IMR-90 (cell line): ENCODE measurements around the gene CLASP1. TPM values are rescaled to one million over a fixed set of nuclear protein-coding genes. Genes with fewer than 3 reads are reported as not detected.

Source experiments
- ATAC-seq: fragments of 200-7000 bp; cut with Tn5 transposase; 2 replicates; pipeline ENCODE4 v1.9.1; 2020; ENCODE audit warnings: low read depth, mild to moderate bottlenecking, moderate library complexity
- BruUV-seq: library from RNA; stranded (reverse); fragments of 400-500 nt; replicated peaks from 2 replicates; lab custom pipeline; 2021; lab: Mats Ljungman, UMichigan
- CTCF ChIA-PET: fragments of 300-600 bp; formaldehyde crosslinking; extraction: SDS; loops from one replicate; lab custom pipeline; 2021; ENCODE audit warnings: antibody characterized with exemption; lab: Yijun Ruan, JAX
- POLR2A ChIA-PET: fragments of 300-600 bp; sonication (Branson Sonifier 250); formaldehyde crosslinking; loops from one replicate; lab custom pipeline; 2022; ENCODE audit warnings: antibody characterized with exemption; ENCODE audit not compliant: unreplicated experiment; lab: Charles Lee
- DNase-seq: peaks from one replicate; pipeline ENCODE4 v3.0.0; 2013
- H2AFZ ChIP-seq: replicated peaks from 2 replicates; pipeline ENCODE3; 2013; ENCODE audit warnings: low read length, mild to moderate bottlenecking; ENCODE audit not compliant: poor library complexity
- H2AK5ac ChIP-seq: 2 replicates; pipeline ENCODE4 v1.6.1; 2013; ENCODE audit warnings: low read depth, low read length, inconsistent platforms
- H2AK9ac ChIP-seq: replicated peaks from 2 replicates; pipeline ENCODE3; 2013; ENCODE audit warnings: mild to moderate bottlenecking, low read depth, low read length, moderate library complexity; ENCODE audit not compliant: poor library complexity
- H2BK120ac ChIP-seq: 2 replicates; pipeline ENCODE4 v1.6.1; 2013; ENCODE audit warnings: low read depth, low read length, inconsistent platforms
- H2BK15ac ChIP-seq: 3 replicates; pipeline ENCODE4 v1.6.1; 2013; ENCODE audit warnings: low read depth, low read length, inconsistent platforms
- H2BK20ac ChIP-seq: 2 replicates; pipeline ENCODE4 v1.6.1; 2013; ENCODE audit warnings: low read depth, mild to moderate bottlenecking, inconsistent platforms, low read length, moderate library complexity
- H2BK5ac ChIP-seq: 2 replicates; pipeline ENCODE4 v1.6.1; 2013; ENCODE audit warnings: mild to moderate bottlenecking, low read depth, low read length, inconsistent platforms; ENCODE audit not compliant: poor library complexity, severe bottlenecking
- H3K14ac ChIP-seq: replicated peaks from 2 replicates; pipeline ENCODE4 v1.6.1; 2013; ENCODE audit warnings: low read depth, low read length, inconsistent platforms
- H3K18ac ChIP-seq: 2 replicates; pipeline ENCODE4 v1.6.1; 2013; ENCODE audit warnings: low read depth, low read length, control low read depth
- H3K23ac ChIP-seq: 2 replicates; pipeline ENCODE4 v1.6.1; 2013; ENCODE audit warnings: low read depth, low read length, inconsistent platforms
- H3K27ac ChIP-seq: 2 replicates; pipeline ENCODE4 v1.5.1; 2013; ENCODE audit warnings: mild to moderate bottlenecking, control low read depth, low read length; ENCODE audit not compliant: insufficient read depth
- H3K27me3 ChIP-seq: 2 replicates; pipeline ENCODE4 v1.6.1; 2013; ENCODE audit warnings: low read length; ENCODE audit not compliant: control insufficient read depth, insufficient read depth
- H3K36me3 ChIP-seq: 2 replicates; pipeline ENCODE4 v1.6.1; 2013; ENCODE audit warnings: low read length, mixed read lengths; ENCODE audit not compliant: control insufficient read depth, insufficient read depth
- H3K4ac ChIP-seq: 2 replicates; pipeline ENCODE4 v1.6.1; 2013; ENCODE audit warnings: low read depth, low read length, inconsistent platforms
- H3K4me1 ChIP-seq: 2 replicates; pipeline ENCODE4 v1.6.1; 2013; ENCODE audit warnings: low read length, mixed read lengths; ENCODE audit not compliant: control insufficient read depth, insufficient read depth
- H3K4me2 ChIP-seq: 2 replicates; pipeline ENCODE4 v1.6.1; 2013; ENCODE audit warnings: low read depth, mild to moderate bottlenecking, control low read depth, low read length, moderate library complexity
- H3K4me3 ChIP-seq: 2 replicates; pipeline ENCODE4 v1.5.1; 2013; ENCODE audit warnings: low read depth, mild to moderate bottlenecking, control low read depth, low read length, moderate library complexity; ENCODE audit not compliant: insufficient read depth
- H3K56ac ChIP-seq: 2 replicates; pipeline ENCODE4 v1.6.1; 2013; ENCODE audit warnings: low read length, inconsistent platforms; ENCODE audit not compliant: insufficient read depth; ENCODE audit errors: extremely low read depth
- H3K79me1 ChIP-seq, 2 experiments: 2 replicates each; pipeline ENCODE4 v1.6.1; 2013; ENCODE audit warnings: low read length in 2 of 2, inconsistent platforms in 1 of 2, low read depth in 1 of 2
- H3K9ac ChIP-seq: 2 replicates; pipeline ENCODE4 v1.6.1; 2013; ENCODE audit warnings: low read depth, low read length, control low read depth
- H3K9me1 ChIP-seq: 2 replicates; pipeline ENCODE4 v1.6.1; 2013; ENCODE audit warnings: low read length, inconsistent platforms; ENCODE audit not compliant: insufficient read depth
- H3K9me3 ChIP-seq: 2 replicates; pipeline ENCODE4 v1.6.1; 2013; ENCODE audit warnings: low read length; ENCODE audit not compliant: control insufficient read depth, insufficient read depth
- H4K20me1 ChIP-seq: 2 replicates; pipeline ENCODE4 v1.6.1; 2013; ENCODE audit warnings: low read length, inconsistent platforms; ENCODE audit not compliant: insufficient read depth
- H4K5ac ChIP-seq: 2 replicates; pipeline ENCODE4 v1.6.1; 2013; ENCODE audit warnings: mild to moderate bottlenecking, low read depth, low read length, control low read depth
- H4K8ac ChIP-seq, 2 experiments: 2 replicates each; pipeline ENCODE4 v1.6.1; 2013; ENCODE audit warnings: low read depth in 2 of 2, low read length in 2 of 2, control low read depth in 1 of 2, inconsistent platforms in 1 of 2
- H4K91ac ChIP-seq: 2 replicates; pipeline ENCODE4 v1.6.1; 2013; ENCODE audit warnings: low read depth, low read length, inconsistent platforms; ENCODE audit not compliant: insufficient read depth
- BHLHE40 ChIP-seq: fragments of 150-350 bp; IDR thresholded peaks from 2 replicates; pipeline ENCODE4 v1.6.1; 2016; ENCODE audit warnings: mild to moderate bottlenecking, low read depth, low read length
- CEBPB ChIP-seq: IDR thresholded peaks from 2 replicates; pipeline ENCODE4 v1.6.1; 2012; ENCODE audit warnings: low read depth, low read length, improper control_type of control experiment
- CHD1 ChIP-seq: IDR thresholded peaks from 2 replicates; pipeline ENCODE4 v1.6.1; 2012; ENCODE audit warnings: low read depth, low read length, improper control_type of control experiment
- CTCF ChIP-seq: conservative IDR thresholded peaks from 2 replicates; pipeline ENCODE4 v1.5.1; 2012; ENCODE audit warnings: mild to moderate bottlenecking, low read depth, low read length, improper control_type of control experiment
- FOS ChIP-seq: fragments of 150-350 bp; IDR thresholded peaks from 2 replicates; pipeline ENCODE4 v1.6.1; 2016; ENCODE audit warnings: low read depth, low read length
- MAFK ChIP-seq: IDR thresholded peaks from 2 replicates; pipeline ENCODE4 v1.6.1; 2012; ENCODE audit warnings: low read depth, low read length, improper control_type of control experiment
- MAZ ChIP-seq: IDR thresholded peaks from 2 replicates; pipeline ENCODE4 v1.6.1; 2012; ENCODE audit warnings: low read depth, mild to moderate bottlenecking, low read length, improper control_type of control experiment, moderate library complexity, borderline replicate concordance
- MXI1 ChIP-seq: IDR thresholded peaks from 2 replicates; pipeline ENCODE4 v1.6.1; 2012; ENCODE audit warnings: low read depth, mild to moderate bottlenecking, low read length, moderate library complexity, borderline replicate concordance
- NFE2L2 ChIP-seq: fragments of 150-350 bp; IDR thresholded peaks from 2 replicates; pipeline ENCODE4 v1.6.1; 2016; ENCODE audit warnings: low read depth, mild to moderate bottlenecking, low read length
- POLR2A ChIP-seq: IDR thresholded peaks from 2 replicates; pipeline ENCODE4 v1.6.1; 2012; ENCODE audit warnings: mild to moderate bottlenecking, low read depth, low read length
- RAD21 ChIP-seq: IDR thresholded peaks from 2 replicates; pipeline ENCODE4 v1.6.1; 2012; ENCODE audit warnings: low read length, improper control_type of control experiment
- RCOR1 ChIP-seq: IDR thresholded peaks from 2 replicates; pipeline ENCODE4 v1.6.1; 2012; ENCODE audit warnings: mild to moderate bottlenecking, low read length, improper control_type of control experiment; ENCODE audit not compliant: insufficient replicate concordance
- RFX5 ChIP-seq: IDR thresholded peaks from 2 replicates; pipeline ENCODE4 v1.8.0; 2012; ENCODE audit warnings: low read depth, mild to moderate bottlenecking, low read length, moderate library complexity
- SMC3 ChIP-seq: fragments of 150-350 bp; IDR thresholded peaks from 2 replicates; pipeline ENCODE4 v1.6.1; 2016; ENCODE audit warnings: low read depth, mild to moderate bottlenecking, antibody characterized with exemption, low read length, moderate library complexity
- WGBS, 2 experiments: methylation state at CpG; one replicate each; pipeline versions ENCODE4 v1.1.5 to v1.1.7; 2013; ENCODE audit warnings: missing lambda C conversion rate in 2 of 2; ENCODE audit not compliant: insufficient read length in 1 of 2; ENCODE audit errors: extremely low coverage in 2 of 2; 5-methylcytosine and 5-hydroxymethylcytosine counted together
- dilution Hi-C: fragments of 300-500 bp; cut with HindIII; formaldehyde crosslinking; loops from one replicate; pipeline ENCODE4 v1.14.3; 2018; ENCODE audit warnings: low sequenced_read_pairs; ENCODE audit not compliant: unreplicated experiment
- in situ Hi-C: fragments of 300-500 bp; cut with MboI; formaldehyde crosslinking; loops from 3 replicates; pipeline ENCODE4 v1.14.3; 2019; ENCODE audit warnings: low sequenced_read_pairs, inconsistent platforms, mixed read lengths
- intact Hi-C: fragments of 100-400 bp; cut with micrococcal nuclease; formaldehyde crosslinking; loops from 2 replicates; pipeline ENCODE4 v1.10.0; 2022
- polyA plus RNA-seq, 3 experiments: library from polyadenylated mRNA; depleted of rRNA; stranded (reverse); fragments of >200 nt; gene quantifications; 2 replicates each; pipeline ENCODE4 v1.2.3, GENCODE V29; 2012; ENCODE audit warnings: low replicate concordance in 1 of 3
- total RNA-seq: library from RNA; depleted of rRNA; stranded (reverse); fragments of >200 nt; gene quantifications from 2 replicates; pipeline ENCODE4 v1.2.3, GENCODE V29; 2012
- TF ChIP-seq, protein P1 (sequence below): fragments of 150-350 bp; IDR thresholded peaks from 2 replicates; pipeline ENCODE4 v1.6.1; 2017; ENCODE audit warnings: mild to moderate bottlenecking, antibody characterized with exemption, low read length, low read depth
- TF ChIP-seq, protein P2 (sequence below): fragments of 150-350 bp; IDR thresholded peaks from 2 replicates; pipeline ENCODE4 v1.6.1; 2016; ENCODE audit warnings: low read depth, mild to moderate bottlenecking, low read length, moderate library complexity, borderline replicate concordance

CLASP1 gene
- total and polyA plus RNA-seq, 2 of the 4 experiments (the other 2 are of a cell fraction), result 12.3 to 33.7 TPM

- H3K9me1 ChIP-seq, result peaks cover 2% of the 10 kb centered on the region
- no peak overlapping the region for H3K14ac ChIP-seq
- H3K27ac ChIP-seq, result no peak overlapping the region
- no peaks in the 10 kb centered on the region; the same call in 1 of the 2 replicates for H3K36me3 ChIP-seq
- no peak overlapping the region for H2AK9ac ChIP-seq
- H3K23ac ChIP-seq, result no peak overlapping the region
- H3K4me3 ChIP-seq, result no peak overlapping the region
- H2AFZ ChIP-seq, result no peak overlapping the region
- CTCF ChIA-PET, result no interaction called here
- H3K27me3 ChIP-seq, result no peaks in the 10 kb centered on the region
- intact Hi-C loops, result no loop called here
- no peak overlapping the region for H3K56ac ChIP-seq
- H4K8ac ChIP-seq, result no peak overlapping the region
- no peak for TF ChIP-seq CEBPB
- no peak for TF ChIP-seq CHD1
- no peak for TF ChIP-seq POLR2A
- no peak for TF ChIP-seq BHLHE40
- no peak for TF ChIP-seq FOS
- TF ChIP-seq CTCF, result no peak
- no peak for TF ChIP-seq RCOR1
- TF ChIP-seq, protein P1, sequence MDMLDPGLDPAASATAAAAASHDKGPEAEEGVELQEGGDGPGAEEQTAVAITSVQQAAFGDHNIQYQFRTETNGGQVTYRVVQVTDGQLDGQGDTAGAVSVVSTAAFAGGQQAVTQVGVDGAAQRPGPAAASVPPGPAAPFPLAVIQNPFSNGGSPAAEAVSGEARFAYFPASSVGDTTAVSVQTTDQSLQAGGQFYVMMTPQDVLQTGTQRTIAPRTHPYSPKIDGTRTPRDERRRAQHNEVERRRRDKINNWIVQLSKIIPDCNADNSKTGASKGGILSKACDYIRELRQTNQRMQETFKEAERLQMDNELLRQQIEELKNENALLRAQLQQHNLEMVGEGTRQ, result no peak
- TF ChIP-seq NFE2L2, result no peak
- TF ChIP-seq RFX5, result no peak
- TF ChIP-seq, protein P2, sequence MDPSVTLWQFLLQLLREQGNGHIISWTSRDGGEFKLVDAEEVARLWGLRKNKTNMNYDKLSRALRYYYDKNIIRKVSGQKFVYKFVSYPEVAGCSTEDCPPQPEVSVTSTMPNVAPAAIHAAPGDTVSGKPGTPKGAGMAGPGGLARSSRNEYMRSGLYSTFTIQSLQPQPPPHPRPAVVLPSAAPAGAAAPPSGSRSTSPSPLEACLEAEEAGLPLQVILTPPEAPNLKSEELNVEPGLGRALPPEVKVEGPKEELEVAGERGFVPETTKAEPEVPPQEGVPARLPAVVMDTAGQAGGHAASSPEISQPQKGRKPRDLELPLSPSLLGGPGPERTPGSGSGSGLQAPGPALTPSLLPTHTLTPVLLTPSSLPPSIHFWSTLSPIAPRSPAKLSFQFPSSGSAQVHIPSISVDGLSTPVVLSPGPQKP, result no peak
- TF ChIP-seq MXI1, result no peak
- TF ChIP-seq SMC3, result no peak
- no peak for TF ChIP-seq RAD21
- no peak for TF ChIP-seq MAZ
- no peak for TF ChIP-seq MAFK
- H2BK120ac ChIP-seq, result no peak overlapping the region
- no CpG with 5 or more reads among the region's 3 CpGs for WGBS, 2 experiments
- no peak overlapping the region for H2BK15ac ChIP-seq
- H4K5ac ChIP-seq, result no peak overlapping the region
- BruUV-seq, result no TSS peak
- dilution Hi-C loops, result no loop called here
- H3K79me1 ChIP-seq, result peaks cover 22 to 57% of the 10 kb centered on the region in 2 experiments
- H3K4ac ChIP-seq, result no peak overlapping the region
- in situ Hi-C loops, result no loop called here
- H4K20me1 ChIP-seq, result peaks cover 9% of the 10 kb centered on the region; the same call in 1 of the 2 replicates
- no peak overlapping the region for H3K9ac ChIP-seq
- no peak overlapping the region for H3K18ac ChIP-seq
- no peak overlapping the region for H2AK5ac ChIP-seq
- H3K4me2 ChIP-seq, result no peak overlapping the region
- POLR2A ChIA-PET, result no interaction called here
- no peak overlapping the region for H4K91ac ChIP-seq
- peaks cover 2% of the 10 kb centered on the region; the same call in 1 of the 2 replicates for H3K4me1 ChIP-seq
- no peak overlapping the region for H2BK20ac ChIP-seq
- no peak for DNase-seq
- no peak overlapping the region for H2BK5ac ChIP-seq
- ATAC-seq, result no peak
- no peaks in the 10 kb centered on the region for H3K9me3 ChIP-seq
Measured at GRCh38 chr2:121625953-121626352, 23.3 kb downstream of the CLASP1 start.
